Non-pigmented ciliary epithelial cell (primary cell): ENCODE measurements around the gene DNAI1.
"Not testable (repeated sequence)": the region's sequence is repeated elsewhere in the genome, so short reads cannot be mapped to it uniquely, and the experiment has no call there.

Source experiments
- DNase-seq: peaks from one replicate; pipeline ENCODE4 v3.0.0-alpha.2; 2010; ENCODE audit warnings: low read depth

Gene DNAI1

DNA sequence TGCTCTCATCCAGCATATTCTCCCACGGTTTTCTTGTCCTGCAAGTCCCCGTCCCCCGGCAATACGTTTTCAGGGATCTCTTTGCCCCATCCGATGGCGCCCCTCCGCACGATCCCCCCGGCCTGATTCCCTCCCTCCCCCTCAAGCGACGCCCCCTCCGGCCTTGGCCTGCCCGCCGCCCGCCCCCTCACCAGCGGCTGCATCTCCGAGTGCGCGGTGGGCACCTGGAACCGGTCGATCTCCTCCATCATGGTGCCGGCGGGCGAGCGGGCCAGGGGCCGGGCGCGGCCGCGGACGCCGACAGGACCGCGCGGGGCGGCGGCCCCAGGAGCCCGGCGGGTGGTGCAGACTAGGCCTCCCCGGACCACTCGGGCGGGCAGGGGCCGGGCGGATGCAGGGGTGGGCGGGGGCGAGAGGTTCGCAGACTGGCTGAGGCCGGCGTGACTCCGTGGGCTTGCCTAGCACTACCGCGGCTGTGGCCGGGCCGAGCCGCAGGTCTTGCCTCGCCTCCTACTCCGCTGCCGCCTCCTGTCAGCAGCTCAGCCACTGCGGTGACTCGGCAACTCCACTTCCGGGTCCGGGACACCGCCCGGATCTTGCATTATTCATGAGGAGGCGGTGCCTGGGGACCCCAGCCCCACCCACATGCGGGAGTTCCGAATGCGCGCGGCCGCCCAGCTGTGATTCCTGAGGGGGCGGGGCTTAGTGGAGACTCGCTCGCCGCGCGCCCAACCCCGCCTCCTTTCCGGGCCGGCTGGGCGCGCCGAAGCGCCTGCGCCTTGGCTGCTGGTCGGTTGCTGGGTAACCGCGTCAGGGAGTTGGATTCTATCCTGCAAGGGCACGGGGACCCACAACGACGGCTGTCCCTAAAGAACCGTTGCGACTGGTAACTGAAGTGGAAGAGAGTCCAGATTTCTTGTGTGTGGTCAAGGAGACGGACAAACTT lies at the start of gene DNAI1, which contains the start of gene FAM219A:
TSS of gene DNAI1 (plus strand) at position 793 of the 946 bp plus-strand sequence. CDS start 201 bp downstream, outside the sequence.
TSS of gene FAM219A (minus strand) at position 558 of the 946 bp plus-strand sequence. CDS start at position 251, 307 bp downstream.
- peak; percentile 92 for DNase-seq

DNA sequence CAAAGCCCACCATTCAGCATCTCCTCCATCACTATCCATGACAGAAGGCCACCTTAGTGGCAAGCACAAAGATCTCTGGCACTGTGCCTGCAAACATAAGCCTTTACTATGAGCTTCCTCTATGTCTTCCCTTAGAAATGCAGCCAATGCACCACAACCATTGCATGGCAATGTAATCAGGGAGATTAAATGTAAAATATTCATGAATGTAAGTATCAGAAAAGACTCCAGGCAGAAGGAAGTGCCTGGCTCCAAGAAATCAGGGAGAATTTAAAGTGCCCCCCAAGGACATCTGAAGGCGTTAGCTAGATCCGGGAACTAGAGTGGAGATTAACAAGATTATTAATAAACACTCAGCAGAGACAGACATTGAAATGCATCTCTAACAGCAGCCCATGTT lies 49.5 kb upstream of the DNAI1 start:
- DNase-seq: no peak

- no peak for DNase-seq
Observed at GRCh38 chr9:34412336-34412735, 46.3 kb upstream of the DNAI1 start.

- peak; percentile 9 for DNase-seq
Observed at GRCh38 chr9:34413231-34413852, 45.3 kb upstream of the DNAI1 start.

DNA sequence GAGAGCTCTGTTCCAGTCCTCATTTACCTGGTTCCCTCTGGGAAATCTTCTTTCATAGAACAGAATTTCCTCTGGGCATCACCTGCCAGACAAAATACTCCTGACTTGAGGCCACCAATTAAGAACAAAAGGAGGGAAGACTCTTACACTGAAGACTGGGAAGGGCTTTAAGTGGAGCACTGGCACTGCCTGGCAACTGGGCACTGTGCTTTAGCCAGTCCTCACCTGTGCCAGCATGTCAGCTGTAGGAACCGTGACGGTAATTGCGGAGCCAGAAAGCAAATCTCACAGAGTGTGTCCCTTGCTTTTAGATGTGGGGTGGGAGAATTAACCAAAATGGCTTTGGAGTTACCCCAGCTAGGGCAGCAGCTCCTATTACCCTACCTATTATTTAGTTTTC lies 40.9 kb upstream of the DNAI1 start:
- DNase-seq: no peak

GRCh38 chr9:34419716-34420504 lies 38.7 kb upstream of the DNAI1 start:
- no peak for DNase-seq

GRCh38 chr9:34426347-34427074 lies 32.1 kb upstream of the DNAI1 start:
- no peak for DNase-seq

- DNase-seq: no peak
Observed at GRCh38 chr9:34428325-34428958, 30.2 kb upstream of the DNAI1 start.

GRCh38 chr9:34430843-34431437 lies 27.7 kb upstream of the DNAI1 start:
- DNase-seq: no peak

- DNase-seq: no peak
Observed at GRCh38 chr9:34431667-34432066, 26.9 kb upstream of the DNAI1 start.

DNA sequence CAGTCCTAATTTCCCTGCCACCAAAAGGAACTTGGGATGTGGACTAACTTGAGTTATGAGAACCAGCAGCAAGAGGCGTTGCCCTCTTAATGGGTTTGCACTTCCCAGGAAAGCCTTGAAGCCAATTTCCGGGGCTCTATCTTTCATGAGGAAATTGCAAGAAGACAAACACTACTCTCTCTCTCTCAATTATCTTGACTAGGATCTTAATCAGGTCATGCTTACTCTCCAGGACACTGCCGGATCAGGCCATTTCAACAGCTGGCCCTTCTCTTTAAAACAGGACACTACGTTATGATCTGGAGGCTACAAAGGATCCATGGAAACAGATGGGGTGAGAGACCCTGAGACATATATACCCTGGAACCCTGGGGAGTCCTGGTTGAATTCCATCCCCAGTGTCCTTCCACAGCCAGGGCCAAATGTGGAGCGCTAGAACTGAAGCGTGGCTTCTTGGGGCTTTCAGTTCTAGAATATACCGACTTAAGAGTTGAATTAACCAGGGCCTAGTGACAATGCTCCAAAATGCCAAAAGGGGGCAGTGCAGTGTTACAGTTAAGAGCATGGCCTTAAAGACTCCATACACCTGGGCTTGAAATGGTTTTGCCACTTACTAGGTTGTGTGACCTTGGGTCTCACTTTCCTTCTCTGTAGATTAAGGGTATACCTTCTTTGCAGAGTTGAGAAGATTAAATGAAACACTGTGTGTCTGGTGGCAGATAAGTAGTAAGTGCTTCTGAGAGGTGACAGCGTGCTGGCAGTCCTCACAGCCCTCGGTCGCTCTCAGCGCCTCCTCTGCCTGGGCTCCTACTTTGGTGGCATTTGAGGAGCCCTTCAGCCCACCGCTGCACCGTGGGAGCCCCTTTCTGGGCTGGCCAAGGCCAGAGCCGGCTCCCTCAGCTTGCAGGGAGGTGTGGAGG lies 21.3 kb upstream of the DNAI1 start:
- DNase-seq: no peak

- not testable (repeated sequence) for DNase-seq
Observed at GRCh38 chr9:34437926-34438307, 20.7 kb upstream of the DNAI1 start.

DNA sequence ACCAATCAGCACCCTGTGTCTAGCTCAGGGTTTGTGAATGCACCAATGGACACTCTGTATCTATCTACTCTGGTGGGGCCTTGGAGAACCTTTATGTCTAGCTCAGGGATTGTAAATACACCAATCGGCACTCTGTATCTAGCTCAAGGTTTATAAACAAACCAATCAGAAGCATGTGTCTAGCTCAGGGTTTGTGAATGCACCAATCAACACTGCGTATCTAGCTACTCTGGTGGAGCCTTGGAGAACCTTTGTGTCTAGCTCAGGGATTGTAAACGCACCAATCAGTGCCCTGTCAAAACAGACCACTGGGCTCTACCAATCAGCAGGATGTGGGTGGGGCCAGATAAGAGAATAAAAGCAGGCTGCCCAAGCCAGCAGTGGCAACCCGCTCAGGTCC lies 20.1 kb upstream of the DNAI1 start:
- DNase-seq: not testable (repeated sequence)

DNA sequence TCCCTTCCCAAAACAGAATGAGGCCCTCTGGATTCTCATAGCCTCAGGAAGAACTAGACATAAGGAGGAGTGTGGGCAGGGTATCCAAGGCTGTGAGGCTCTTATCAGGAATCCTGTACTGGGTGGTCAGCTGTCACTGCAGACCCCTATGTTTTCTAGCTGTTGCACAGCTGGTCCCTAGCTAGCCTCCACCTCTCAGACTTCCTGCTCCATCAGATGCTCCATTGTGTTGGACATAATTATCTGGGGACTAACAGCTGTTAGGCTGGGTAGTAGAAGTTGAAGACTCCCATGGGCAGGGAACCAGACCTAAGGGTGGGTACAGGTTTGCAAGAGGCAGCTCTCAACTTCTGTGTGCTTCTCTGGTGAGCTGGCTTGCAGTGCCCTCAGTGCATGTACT lies 18.6 kb upstream of the DNAI1 start:
- DNase-seq: no peak

- no peak for DNase-seq
Observed at GRCh38 chr9:34442770-34443169, 15.8 kb upstream of the DNAI1 start.

DNA sequence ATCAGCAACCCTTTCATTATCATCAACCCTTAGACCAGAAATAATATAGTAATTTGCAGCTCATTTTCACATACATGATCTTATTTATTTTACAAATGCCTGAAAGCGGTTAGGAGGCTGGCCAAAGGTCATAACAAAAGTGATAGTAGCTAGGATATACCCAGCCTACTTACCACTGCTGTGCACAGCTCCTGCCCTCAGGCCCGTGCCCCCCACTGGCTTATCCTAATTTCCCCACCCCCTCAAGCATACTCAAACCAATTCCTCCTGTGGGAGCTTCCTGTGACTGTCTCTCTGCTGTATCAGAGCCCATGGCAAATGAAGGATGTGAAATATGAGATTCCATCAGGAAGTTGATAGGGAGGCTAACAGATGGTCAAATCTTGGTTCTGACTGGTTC lies 15.1 kb upstream of the DNAI1 start:
- no peak for DNase-seq

GRCh38 chr9:34443976-34444375 lies 14.6 kb upstream of the DNAI1 start:
- no peak for DNase-seq

DNA sequence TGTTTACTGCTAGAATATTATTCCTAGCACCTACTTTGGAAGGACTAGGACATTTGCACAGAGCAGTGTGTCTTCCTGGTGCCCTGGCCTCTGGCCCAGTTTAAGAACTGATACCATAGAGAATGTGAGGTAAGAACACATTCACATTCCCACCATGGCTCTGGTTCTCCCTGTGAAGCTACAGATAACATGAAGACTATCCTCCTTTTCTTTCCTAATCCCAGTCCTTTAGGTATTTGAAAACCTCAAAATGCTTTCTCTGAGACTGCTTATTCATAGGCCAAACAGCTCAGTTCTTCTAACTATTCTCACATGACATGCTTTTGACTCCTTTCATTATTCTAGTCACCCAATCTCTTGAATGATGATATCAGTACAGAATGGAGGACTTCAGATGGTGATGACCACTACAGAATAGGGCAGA lies 12.1 kb upstream of the DNAI1 start:
- no peak for DNase-seq

GRCh38 chr9:34446951-34447350 lies 11.7 kb upstream of the DNAI1 start:
- DNase-seq: no peak

GRCh38 chr9:34450644-34451043 lies 8.0 kb upstream of the DNAI1 start:
- no peak for DNase-seq
